Lung (tissue), 12 donors: ENCODE measurements around the gene GFRA1. TPM values are rescaled to one million over a fixed set of nuclear protein-coding genes. Genes with fewer than 3 reads are reported as not detected.
A peak's percentile ranks its signal among the peaks of the same experiment; 100 is the strongest.

Source experiments
- ATAC-seq: fragments of 200-7000 bp; cut with Tn5 transposase; one replicate; pipeline ENCODE4 v1.9.1; 2020; ENCODE audit warnings: moderate number of reproducible peaks; ENCODE audit not compliant: insufficient read depth, low FRiP score
- DNase-seq, 3 donors: peaks; one replicate each; pipeline ENCODE4 v3.0.0-alpha.2; 2013 to 2017
- H3K27ac ChIP-seq, 2 donors: one replicate each; pipeline ENCODE4 v1.5.1; 2013; ENCODE audit warnings: mild to moderate bottlenecking in 2 of 2, moderate library complexity in 2 of 2, control low read depth in 1 of 2, inconsistent platforms in 1 of 2, low read depth in 1 of 2, low read length in 1 of 2
- H3K27me3 ChIP-seq, 3 donors: one replicate each; pipeline ENCODE4 v1.5.1; 2013; ENCODE audit warnings: low read length in 2 of 3; ENCODE audit not compliant: control insufficient read depth in 3 of 3, insufficient read depth in 3 of 3
- H3K36me3 ChIP-seq, 4 donors: one replicate each; pipeline ENCODE4 v1.5.1; 2013; ENCODE audit warnings: low read length in 4 of 4, mild to moderate bottlenecking in 1 of 4, moderate library complexity in 1 of 4; ENCODE audit not compliant: control insufficient read depth in 4 of 4, insufficient read depth in 4 of 4
- H3K4me1 ChIP-seq, 5 donors: one replicate each; pipeline ENCODE4 v1.5.1; 2013; ENCODE audit warnings: low read length in 5 of 5, mild to moderate bottlenecking in 2 of 5, moderate library complexity in 1 of 5; ENCODE audit not compliant: control insufficient read depth in 5 of 5, insufficient read depth in 5 of 5
- H3K4me3 ChIP-seq: one replicate; pipeline ENCODE4 v1.5.1; 2013; ENCODE audit warnings: mild to moderate bottlenecking, control low read depth, moderate library complexity
- H3K9ac ChIP-seq, 2 donors: one replicate each; pipeline ENCODE4 v1.5.1; 2013; ENCODE audit warnings: low read length in 2 of 2, control low read depth in 1 of 2; ENCODE audit not compliant: insufficient read depth in 1 of 2
- H3K9me3 ChIP-seq, 4 donors: one replicate each; pipeline ENCODE4 v1.5.1; 2013; ENCODE audit warnings: low read length in 3 of 4, mild to moderate bottlenecking in 1 of 4, moderate library complexity in 1 of 4; ENCODE audit not compliant: control insufficient read depth in 4 of 4, insufficient read depth in 3 of 4
- CTCF ChIP-seq: IDR thresholded peaks from 2 replicates; pipeline ENCODE4 v1.5.1; 2012; ENCODE audit warnings: mild to moderate bottlenecking; ENCODE audit errors: control extremely low read depth, extremely low read depth
- whole genome bisulfite sequencing, 2 donors: extraction: QIAGEN DNeasy Blood & Tissue Kit; methylation state at CpG; one replicate each; pipeline ENCODE4 v1.1.7; 2013; 5-methylcytosine and 5-hydroxymethylcytosine counted together
- polyA plus RNA-seq, 2 donors: library from polyadenylated mRNA; stranded (reverse); fragments of 200-250 nt; gene quantifications; one replicate each; pipeline ENCODE4 v1.2.1, GENCODE V29; 2013
- total RNA-seq, 2 donors: library from RNA; depleted of rRNA in 1 of 2; stranded (reverse); fragments of >200 nt in 1 of 2; gene quantifications; one replicate each; pipeline ENCODE4 v1.2.1, GENCODE V29; 2014 to 2021
- donor health status: control.
- donor health status: control.
- donor health status: Bipolar disorder and iron deficiency.
- donor health status: healthy.
- donor health status: DM: yes; HTN: yes; CAD: no.

GFRA1 gene
- total and polyA plus RNA-seq, 4 donors = 0.51 to 30.4 (median 1.4) TPM

DNA sequence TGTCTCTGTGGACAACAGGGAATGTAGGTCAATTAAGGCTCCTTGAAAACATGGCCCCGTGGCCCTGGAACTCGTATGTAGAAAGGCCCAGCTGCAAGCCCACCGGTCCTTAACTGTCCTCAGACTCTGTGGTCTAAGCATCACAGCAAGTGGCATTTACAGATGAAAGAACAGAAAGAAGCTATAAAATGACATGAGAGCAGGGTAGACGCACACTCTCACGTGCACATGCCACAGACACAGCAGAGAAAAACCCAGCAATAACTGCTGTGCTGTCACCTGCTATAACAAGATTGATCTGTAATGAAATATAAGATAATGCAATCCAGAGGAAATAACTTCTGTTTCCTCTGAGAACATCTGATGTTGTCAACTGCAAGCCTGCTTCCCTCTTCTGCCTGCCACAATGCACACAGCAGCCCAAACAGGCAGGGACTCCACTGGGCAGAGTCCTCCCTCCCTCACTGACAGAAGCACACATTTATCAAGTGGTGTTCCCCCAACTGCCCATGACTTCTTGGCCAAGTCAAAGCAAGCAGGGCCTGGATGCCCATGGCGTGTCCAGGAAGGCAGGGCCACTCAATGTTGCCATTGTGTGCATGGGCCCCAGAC lies 63.9 kb downstream of the GFRA1 start:
- Histone ChIP-seq H3K36me3 (no peaks in the 10 kb centered on the region), H3K27ac (no peak overlapping the region), H3K4me1 (peaks cover 0 to 7% (median 0%) of the 10 kb centered on the region in 5 donors), H3K9me3 (no peaks in the 10 kb centered on the region), H3K27me3 (no peaks in the 10 kb centered on the region), H3K9ac (no peak overlapping the region), H3K4me3 (no peak overlapping the region)
- no peak for TF ChIP-seq CTCF
- WGBS, 2 donors = 42 to 58% methylated on average over 6 of the region's 6 CpGs
- DNase-seq = no peak
- ATAC-seq = no peak

DNA sequence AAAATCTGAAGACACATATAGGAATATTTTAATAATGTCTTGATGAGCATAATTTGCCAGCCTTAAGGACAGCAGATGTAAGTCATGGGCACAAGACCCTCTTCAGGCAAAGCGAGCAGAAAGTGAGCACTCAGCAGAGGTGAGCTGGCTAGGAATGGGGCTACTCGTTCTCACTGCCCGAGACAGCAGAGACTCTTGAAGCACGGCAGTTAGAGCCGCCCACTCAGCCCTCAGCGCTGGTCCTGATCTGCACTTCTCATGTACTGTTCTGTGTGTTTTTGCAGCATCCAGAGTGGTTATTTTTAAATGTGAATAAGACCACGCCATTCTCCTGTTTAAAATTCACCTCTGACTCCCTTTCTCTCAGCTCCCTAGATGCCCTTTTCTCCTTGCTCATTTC lies 65.3 kb downstream of the GFRA1 start:
- no peak for ATAC-seq
- Histone ChIP-seq H3K27me3 (no peaks in the 10 kb centered on the region), H3K4me3 (no peak overlapping the region), H3K27ac (no peak overlapping the region), H3K9ac (no peak overlapping the region), H3K9me3 (no peaks in the 10 kb centered on the region), H3K4me1 (peaks cover 0 to 7% (median 0%) of the 10 kb centered on the region in 5 donors), H3K36me3 (no peaks in the 10 kb centered on the region)
- WGBS, 2 donors = 82 to 84% methylated on average over 7 of the region's 7 CpGs
- no peak for TF ChIP-seq CTCF
- DNase-seq = no peak

DNA sequence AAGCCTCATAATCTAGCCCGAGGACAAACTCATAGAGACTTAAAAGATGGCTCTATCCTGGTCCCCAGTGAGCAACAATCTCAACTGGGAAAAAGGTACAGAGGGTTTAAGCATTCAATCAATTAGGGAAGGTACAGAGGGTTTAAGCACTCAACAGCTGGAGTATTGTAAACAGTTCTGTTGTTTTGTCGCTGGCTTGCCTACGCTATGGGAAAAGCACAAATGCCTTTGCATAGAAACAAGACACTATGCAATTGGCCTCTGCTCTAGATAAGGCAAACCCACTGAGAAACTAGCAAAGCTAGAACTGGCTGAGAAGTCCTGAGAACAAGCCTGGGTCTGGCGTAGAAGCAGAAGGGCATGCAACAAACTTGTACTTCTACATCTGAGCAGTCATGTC lies 69.3 kb downstream of the GFRA1 start:
- TF ChIP-seq CTCF = no peak
- Histone ChIP-seq H3K27me3 (no peaks in the 10 kb centered on the region), H3K9me3 (no peaks in the 10 kb centered on the region), H3K36me3 (no peaks in the 10 kb centered on the region), H3K9ac (no peak overlapping the region), H3K27ac (no peak overlapping the region), H3K4me1 (peaks cover 0 to 1% (median 0%) of the 10 kb centered on the region in 5 donors), H3K4me3 (no peak overlapping the region)
- 84 to 91% methylated on average over 4 of the region's 4 CpGs for WGBS, 2 donors
- no peak for ATAC-seq
- DNase-seq = peak in 2 of 3 donors; percentile 55 to 59
